ENCODE results near the gene BORCS8. TPM values are rescaled to one million over a fixed set of nuclear protein-coding genes. Genes with fewer than 3 reads are reported as not detected.

BORCS8 gene
- total and polyA plus RNA-seq, 2 of the 13 experiments (the other 11 are each of a cell fraction or from before 2014, with no cell fraction given) = 9.6 to 13.3 TPM

DNA sequence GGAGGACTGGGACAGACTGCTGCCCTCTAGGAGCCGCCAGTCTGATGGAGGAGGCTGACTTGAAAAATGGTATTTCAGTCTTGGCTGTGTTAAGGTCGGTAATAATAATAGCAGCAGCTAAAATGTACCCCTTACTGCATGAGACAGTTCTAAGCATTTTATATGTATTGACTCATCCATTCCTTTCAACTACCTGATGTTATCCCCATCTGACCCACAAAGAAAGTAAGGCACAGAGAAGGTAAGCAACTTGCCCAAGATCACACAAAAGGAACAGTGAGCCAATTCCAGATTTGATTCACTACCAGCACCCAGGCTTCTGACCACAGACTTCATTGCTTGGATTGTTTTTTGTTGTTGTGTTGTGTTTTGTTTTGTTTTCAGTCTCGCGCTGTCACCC is 23.8 kb upstream of the BORCS8 start:
- H3K36me3 ChIP-seq (replicated peaks in 1 of 2; ENCODE audit: control insufficient read depth in 1 of 2, insufficient read depth in 2 of 2, low read length in 2 of 2) = no peaks in the 10 kb centered on the region
- in situ Hi-C loops (cut with HindIII; ENCODE audit: extremely low pct_ligation_motif_present, low pct_unique_long_range_greater_than_20kb) (no loop called here), intact Hi-C loops (cut with micrococcal nuclease; ENCODE audit: unreplicated experiment) (no loop called here)
- BruUV-seq (replicated peaks) = no TSS peak
- H2AFZ ChIP-seq (ENCODE audit: low read length) = no peak overlapping the region
- H3K4me1 ChIP-seq (ENCODE audit: insufficient read depth, low read length) = no peaks in the 10 kb centered on the region
- no peak overlapping the region for H3K9ac ChIP-seq (ENCODE audit: insufficient read depth, low read depth, low read length)
- ChIA-PET POLR2A (interaction anchor here (1.0 kb wide), 1 partner anchor 24 kb away, joined by 3 read pairs; the partner anchor contains the start of gene BORCS8), CTCF (ENCODE audit: low intra/inter-chr PET ratio, low total read pairs) (no interaction called here)
- FAIRE-seq (no peak), ATAC-seq (no peak), DNase-seq (ENCODE audit: low spot score) (no peak)
- no peaks in the 10 kb centered on the region for H3K79me2 ChIP-seq (ENCODE audit: insufficient read depth, low read length)
- no peaks in the 10 kb centered on the region; the same call in 1 of the 2 replicates for H4K20me1 ChIP-seq (ENCODE audit: insufficient read depth, low read length)
- H3K27me3 ChIP-seq (ENCODE audit: control insufficient read depth in 1 of 2, insufficient read depth in 2 of 2, low read length in 2 of 2) = peaks cover 2 to 21% of the 10 kb centered on the region in 2 experiments; a peak in 3 of 5 replicates
- 50% methylated on average over 4 of the region's 4 CpGs for WGBS (ENCODE audit: low lambda C conversion rate)
- no peak overlapping the region for H3K4me3 ChIP-seq (replicated peaks in 1 of 3; ENCODE audit: insufficient read depth in 1 of 3, low read depth in 2 of 3, low read length in 3 of 3)
- no peak overlapping the region for H3K27ac ChIP-seq (ENCODE audit: extremely low read length, insufficient read depth, low read length)
- H3K9me3 ChIP-seq (ENCODE audit: low read length) = no peaks in the 10 kb centered on the region
- H3K4me2 ChIP-seq (ENCODE audit: low read depth, low read length) = no peak overlapping the region
- no peak for TF ChIP-seq ZSCAN9 (CRISPR knock-in tag; IDR thresholded peaks at IDR 0.05; ENCODE audit: borderline replicate concordance)
- no peak for TF ChIP-seq XRCC5 (optimal IDR thresholded peaks at IDR 0.05; ENCODE audit: low read length)
- TF ChIP-seq ZNF572 (CRISPR knock-in tag; IDR thresholded peaks at IDR 0.05) = no peak
- no peak for TF ChIP-seq JUND (CRISPR knock-in tag; IDR thresholded peaks at IDR 0.05)
- no peak for TF ChIP-seq SAFB2 (CRISPR knock-in tag; IDR thresholded peaks at IDR 0.05; ENCODE audit: borderline replicate concordance, low read depth)
- no peak for TF ChIP-seq PAF1 (CRISPR knock-in tag; IDR thresholded peaks at IDR 0.05)
- TF ChIP-seq, protein P1, sequence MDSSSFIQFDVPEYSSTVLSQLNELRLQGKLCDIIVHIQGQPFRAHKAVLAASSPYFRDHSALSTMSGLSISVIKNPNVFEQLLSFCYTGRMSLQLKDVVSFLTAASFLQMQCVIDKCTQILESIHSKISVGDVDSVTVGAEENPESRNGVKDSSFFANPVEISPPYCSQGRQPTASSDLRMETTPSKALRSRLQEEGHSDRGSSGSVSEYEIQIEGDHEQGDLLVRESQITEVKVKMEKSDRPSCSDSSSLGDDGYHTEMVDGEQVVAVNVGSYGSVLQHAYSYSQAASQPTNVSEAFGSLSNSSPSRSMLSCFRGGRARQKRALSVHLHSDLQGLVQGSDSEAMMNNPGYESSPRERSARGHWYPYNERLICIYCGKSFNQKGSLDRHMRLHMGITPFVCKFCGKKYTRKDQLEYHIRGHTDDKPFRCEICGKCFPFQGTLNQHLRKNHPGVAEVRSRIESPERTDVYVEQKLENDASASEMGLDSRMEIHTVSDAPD (CRISPR knock-in tag; IDR thresholded peaks at IDR 0.05) = no peak
- TF ChIP-seq ZNF143 (CRISPR knock-in tag; IDR thresholded peaks at IDR 0.05) = no peak
- TF ChIP-seq, protein P2, sequence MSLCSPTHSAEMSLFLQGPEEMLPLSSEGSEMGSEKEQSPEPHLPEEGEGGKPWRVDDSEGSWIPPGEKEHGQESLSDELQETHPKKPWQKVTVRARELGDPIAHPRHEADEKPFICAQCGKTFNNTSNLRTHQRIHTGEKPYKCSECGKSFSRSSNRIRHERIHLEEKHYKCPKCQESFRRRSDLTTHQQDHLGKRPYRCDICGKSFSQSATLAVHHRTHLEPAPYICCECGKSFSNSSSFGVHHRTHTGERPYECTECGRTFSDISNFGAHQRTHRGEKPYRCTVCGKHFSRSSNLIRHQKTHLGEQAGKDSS (CRISPR knock-in tag; IDR thresholded peaks at IDR 0.05; ENCODE audit: borderline replicate concordance, low read depth) = no peak
- TF ChIP-seq, protein P3, sequence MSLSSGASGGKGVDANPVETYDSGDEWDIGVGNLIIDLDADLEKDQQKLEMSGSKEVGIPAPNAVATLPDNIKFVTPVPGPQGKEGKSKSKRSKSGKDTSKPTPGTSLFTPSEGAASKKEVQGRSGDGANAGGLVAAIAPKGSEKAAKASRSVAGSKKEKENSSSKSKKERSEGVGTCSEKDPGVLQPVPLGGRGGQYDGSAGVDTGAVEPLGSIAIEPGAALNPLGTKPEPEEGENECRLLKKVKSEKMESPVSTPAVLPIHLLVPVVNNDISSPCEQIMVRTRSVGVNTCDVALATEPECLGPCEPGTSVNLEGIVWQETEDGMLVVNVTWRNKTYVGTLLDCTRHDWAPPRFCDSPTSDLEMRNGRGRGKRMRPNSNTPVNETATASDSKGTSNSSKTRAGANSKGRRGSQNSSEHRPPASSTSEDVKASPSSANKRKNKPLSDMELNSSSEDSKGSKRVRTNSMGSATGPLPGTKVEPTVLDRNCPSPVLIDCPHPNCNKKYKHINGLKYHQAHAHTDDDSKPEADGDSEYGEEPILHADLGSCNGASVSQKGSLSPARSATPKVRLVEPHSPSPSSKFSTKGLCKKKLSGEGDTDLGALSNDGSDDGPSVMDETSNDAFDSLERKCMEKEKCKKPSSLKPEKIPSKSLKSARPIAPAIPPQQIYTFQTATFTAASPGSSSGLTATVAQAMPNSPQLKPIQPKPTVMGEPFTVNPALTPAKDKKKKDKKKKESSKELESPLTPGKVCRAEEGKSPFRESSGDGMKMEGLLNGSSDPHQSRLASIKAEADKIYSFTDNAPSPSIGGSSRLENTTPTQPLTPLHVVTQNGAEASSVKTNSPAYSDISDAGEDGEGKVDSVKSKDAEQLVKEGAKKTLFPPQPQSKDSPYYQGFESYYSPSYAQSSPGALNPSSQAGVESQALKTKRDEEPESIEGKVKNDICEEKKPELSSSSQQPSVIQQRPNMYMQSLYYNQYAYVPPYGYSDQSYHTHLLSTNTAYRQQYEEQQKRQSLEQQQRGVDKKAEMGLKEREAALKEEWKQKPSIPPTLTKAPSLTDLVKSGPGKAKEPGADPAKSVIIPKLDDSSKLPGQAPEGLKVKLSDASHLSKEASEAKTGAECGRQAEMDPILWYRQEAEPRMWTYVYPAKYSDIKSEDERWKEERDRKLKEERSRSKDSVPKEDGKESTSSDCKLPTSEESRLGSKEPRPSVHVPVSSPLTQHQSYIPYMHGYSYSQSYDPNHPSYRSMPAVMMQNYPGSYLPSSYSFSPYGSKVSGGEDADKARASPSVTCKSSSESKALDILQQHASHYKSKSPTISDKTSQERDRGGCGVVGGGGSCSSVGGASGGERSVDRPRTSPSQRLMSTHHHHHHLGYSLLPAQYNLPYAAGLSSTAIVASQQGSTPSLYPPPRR (CRISPR knock-in tag; IDR thresholded peaks at IDR 0.05; ENCODE audit: borderline replicate concordance) = no peak
